ENCODE results near the gene ADORA2A. TPM values are rescaled to one million over a fixed set of nuclear protein-coding genes. Genes with fewer than 3 reads are reported as not detected.

ADORA2A gene
- polyA plus RNA-seq, 1 donor (not counting 4 experiments of a cell fraction or from before 2014, with no cell fraction given): 0.20 TPM

- H2AFZ ChIP-seq (ENCODE audit: control insufficient read depth, low read length): no peak overlapping the region
- dilution Hi-C loops (cut with MboI; ENCODE audit: extremely low pct_ligation_motif_present, low sequenced_read_pairs): no loop called here
- H3K9me3 ChIP-seq (ENCODE audit: control insufficient read depth, low read depth, low read length): no peaks in the 10 kb centered on the region
- H3K4me3 ChIP-seq (ENCODE audit: control insufficient read depth in 2 of 3, extremely low read depth in 1 of 3, insufficient read depth in 2 of 3, low read depth in 1 of 3, low read length in 3 of 3): no peak overlapping the region
- H3K4me1 ChIP-seq (ENCODE audit: control insufficient read depth, extremely low read depth, insufficient read depth, low read length): peaks cover 14% of the 10 kb centered on the region
- no peaks in the 10 kb centered on the region for H3K79me2 ChIP-seq (ENCODE audit: control insufficient read depth, insufficient read depth, low read length)
- H4K20me1 ChIP-seq (ENCODE audit: control insufficient read depth, extremely low read depth, insufficient read depth, low read length): no peaks in the 10 kb centered on the region
- no peaks in the 10 kb centered on the region for H3K27me3 ChIP-seq (ENCODE audit: control insufficient read depth, extremely low read depth, insufficient read depth, low read length)
- H3K27ac ChIP-seq (ENCODE audit: control insufficient read depth, insufficient read depth, low read length): no peak overlapping the region
- DNase-seq (ENCODE audit: low read depth, low spot score) (no peak), FAIRE-seq (no peak)
- no peak overlapping the region for H3K9ac ChIP-seq (ENCODE audit: control insufficient read depth, extremely low read depth, insufficient read depth, low read length)
- TF ChIP-seq CTCF (optimal IDR thresholded peaks at IDR 0.05 in 1 of 3, IDR thresholded peaks at IDR 0.05 in 1 of 3, conservative IDR thresholded peaks at IDR 0.05 in 1 of 3; ENCODE audit: extremely low read depth in 1 of 3, insufficient read depth in 2 of 3, low read length in 3 of 3) (no peak), EZH2 (IDR thresholded peaks at IDR 0.05; ENCODE audit: low read length) (no peak)
- H3K36me3 ChIP-seq (ENCODE audit: control insufficient read depth in 2 of 2, extremely low read depth in 1 of 2, insufficient read depth in 2 of 2, low read length in 2 of 2): no peaks in the 10 kb centered on the region
- no peaks in the 10 kb centered on the region for H3K9me1 ChIP-seq (ENCODE audit: control insufficient read depth, extremely low read depth, insufficient read depth, low read length)
- no peak overlapping the region for H3K4me2 ChIP-seq (ENCODE audit: control insufficient read depth, extremely low read depth, insufficient read depth, low read depth, low read length)
These were observed 38.6 kb downstream of the ADORA2A start for GRCh38 chr22:24465975-24466374.

DNA sequence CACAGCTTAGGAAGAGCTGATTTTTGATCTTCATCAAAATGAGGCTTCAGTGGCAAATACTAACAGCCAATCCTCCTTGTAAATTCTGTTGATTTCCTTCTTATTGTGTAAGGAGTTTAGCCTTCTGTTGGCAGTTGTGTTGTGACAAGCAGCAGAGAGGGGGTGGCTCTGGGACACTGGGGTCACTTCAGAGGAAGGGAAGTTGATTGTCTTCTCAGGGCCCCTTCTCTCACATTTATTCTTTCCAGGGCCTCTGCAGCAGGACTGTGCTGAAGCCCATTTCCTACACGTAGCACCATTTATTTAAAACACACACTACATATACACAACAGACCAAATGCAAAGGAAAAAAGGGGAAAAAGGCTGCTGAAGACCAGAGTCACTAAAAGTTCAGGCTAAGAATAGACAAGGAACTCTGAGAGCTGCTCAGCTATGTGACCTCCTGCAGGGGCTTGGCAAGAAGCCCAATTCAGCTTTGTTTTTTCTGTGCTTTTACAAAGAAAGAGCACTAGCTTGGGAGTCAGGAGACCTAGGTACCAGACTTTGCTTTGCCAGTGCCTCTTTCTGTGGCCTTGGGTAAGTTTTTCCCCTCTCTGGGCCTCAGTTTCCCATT, 39.4 kb downstream of the ADORA2A start:
- H3K36me3 ChIP-seq (ENCODE audit: control insufficient read depth in 2 of 2, extremely low read depth in 1 of 2, insufficient read depth in 2 of 2, low read length in 2 of 2): no peaks in the 10 kb centered on the region
- H3K9ac ChIP-seq (ENCODE audit: control insufficient read depth, extremely low read depth, insufficient read depth, low read length): no peak overlapping the region
- TF ChIP-seq EZH2 (IDR thresholded peaks at IDR 0.05; ENCODE audit: low read length): no peak
- TF ChIP-seq CTCF (optimal IDR thresholded peaks at IDR 0.05 in 1 of 3, IDR thresholded peaks at IDR 0.05 in 1 of 3, conservative IDR thresholded peaks at IDR 0.05 in 1 of 3; ENCODE audit: extremely low read depth in 1 of 3, insufficient read depth in 2 of 3, low read length in 3 of 3): no peak
- peaks cover 14% of the 10 kb centered on the region for H3K4me1 ChIP-seq (ENCODE audit: control insufficient read depth, extremely low read depth, insufficient read depth, low read length)
- no peaks in the 10 kb centered on the region for H3K79me2 ChIP-seq (ENCODE audit: control insufficient read depth, insufficient read depth, low read length)
- no peaks in the 10 kb centered on the region for H4K20me1 ChIP-seq (ENCODE audit: control insufficient read depth, extremely low read depth, insufficient read depth, low read length)
- no peak overlapping the region for H3K4me3 ChIP-seq (ENCODE audit: control insufficient read depth in 2 of 3, extremely low read depth in 1 of 3, insufficient read depth in 2 of 3, low read depth in 1 of 3, low read length in 3 of 3)
- FAIRE-seq: no peak
- DNase-seq (ENCODE audit: low read depth, low spot score): no peak
- dilution Hi-C loops (cut with MboI; ENCODE audit: extremely low pct_ligation_motif_present, low sequenced_read_pairs): no loop called here
- no peak overlapping the region for H2AFZ ChIP-seq (ENCODE audit: control insufficient read depth, low read length)
- H3K27ac ChIP-seq (ENCODE audit: control insufficient read depth, insufficient read depth, low read length): no peak overlapping the region
- no peaks in the 10 kb centered on the region for H3K9me1 ChIP-seq (ENCODE audit: control insufficient read depth, extremely low read depth, insufficient read depth, low read length)
- H3K4me2 ChIP-seq (ENCODE audit: control insufficient read depth, extremely low read depth, insufficient read depth, low read depth, low read length): no peak overlapping the region
- H3K27me3 ChIP-seq (ENCODE audit: control insufficient read depth, extremely low read depth, insufficient read depth, low read length): no peaks in the 10 kb centered on the region
- H3K9me3 ChIP-seq (ENCODE audit: control insufficient read depth, low read depth, low read length): no peaks in the 10 kb centered on the region
